Upper lobe of right lung (tissue), 1 donor: ENCODE results near the gene HTD2. TPM values are rescaled to one million over a fixed set of nuclear protein-coding genes. Genes with fewer than 3 reads are reported as not detected.

ENCODE experiments used
- ATAC-seq: fragments of 200-7000 bp; cut with Tn5 transposase; one replicate; pipeline ENCODE4 v1.9.1; 2020; ENCODE audit warnings: mild to moderate bottlenecking, moderate library complexity
- DNase-seq: peaks from one replicate; pipeline ENCODE4 v3.0.0-alpha.2; 2020
- H3K27ac ChIP-seq: fragments of 200-600 bp; one replicate; pipeline ENCODE4 v1.8.0; 2022
- H3K27me3 ChIP-seq: fragments of 200-600 bp; one replicate; pipeline ENCODE4 v1.8.0; 2022; ENCODE audit warnings: mild to moderate bottlenecking
- H3K36me3 ChIP-seq: fragments of 200-600 bp; one replicate; pipeline ENCODE4 v1.8.0; 2022
- H3K4me1 ChIP-seq: fragments of 200-600 bp; one replicate; pipeline ENCODE4 v1.8.0; 2022
- H3K4me3 ChIP-seq: fragments of 200-600 bp; one replicate; pipeline ENCODE4 v1.8.0; 2022; ENCODE audit warnings: mild to moderate bottlenecking
- H3K9me3 ChIP-seq: fragments of 200-600 bp; one replicate; pipeline ENCODE4 v1.8.0; 2022
- intact Hi-C: fragments of 100-400 bp; cut with DNase I; formaldehyde crosslinking; loops from one replicate; pipeline ENCODE4 v1.11.0; 2022
- total RNA-seq: library from RNA; stranded (reverse); fragmentation: NEBNext Ultra II Directional; extraction: Animal tissue kit (Norgen Biotek cat#: 25700); gene quantifications from one replicate; pipeline ENCODE4 v1.2.1, GENCODE V29; 2021
- TF ChIP-seq, protein P1 (sequence below): fragments of 200-600 bp; IDR thresholded peaks from one replicate; pipeline ENCODE4 v1.8.0; 2022; ENCODE audit warnings: antibody characterized with exemption
- donor health status: DM: no; HTN: yes; CAD: no; lungs with severe emphysema.

The HTD2 gene
- total RNA-seq, 1 donor from 2014 or later, result 6.2 TPM

DNA sequence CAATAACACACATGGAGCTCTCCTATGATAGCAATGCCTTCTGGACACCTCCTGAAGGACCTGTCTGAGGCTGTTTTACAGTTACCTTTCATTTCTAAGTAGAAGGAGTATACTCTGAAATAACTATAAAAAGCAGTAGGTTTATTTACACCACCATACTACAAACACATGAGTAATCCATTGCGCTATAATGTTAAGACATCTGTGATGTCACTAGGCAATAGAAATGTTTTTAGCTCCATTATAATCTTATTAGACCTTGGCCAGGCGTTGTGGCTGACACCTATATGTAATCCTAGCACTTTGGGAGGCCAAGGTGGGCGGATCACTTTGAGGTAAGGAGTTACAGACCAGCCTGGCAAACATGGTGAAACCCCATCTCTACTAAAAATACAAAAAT, 51.1 kb downstream of the HTD2 start:
- DNase-seq, result no peak

DNA sequence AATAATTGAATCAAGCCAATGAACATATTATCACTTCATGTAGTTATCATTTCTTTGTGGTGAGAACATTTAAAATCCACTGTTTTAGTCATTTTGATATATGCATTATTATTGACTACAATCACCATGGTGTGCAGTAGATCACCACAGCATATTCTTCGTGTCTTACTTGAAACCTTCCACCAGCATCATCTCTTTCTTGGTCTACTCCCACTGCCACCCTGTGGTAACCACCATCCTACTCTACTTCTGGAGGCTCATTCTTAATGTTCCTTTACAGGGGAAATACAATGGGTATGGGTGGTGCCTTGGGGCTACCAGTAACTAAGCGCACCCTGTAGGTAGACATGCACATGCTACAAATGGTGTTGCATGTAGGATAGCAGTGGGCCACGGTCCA, 51.8 kb downstream of the HTD2 start:
- no peak for DNase-seq
- peaks cover 10% of the 10 kb centered on the region for H3K4me1 ChIP-seq
- H3K9me3 ChIP-seq, result no peaks in the 10 kb centered on the region
- no peak overlapping the region for H3K27ac ChIP-seq
- H3K27me3 ChIP-seq, result no peaks in the 10 kb centered on the region
- intact Hi-C loops, result no loop called here
- ATAC-seq, result no peak
- no peaks in the 10 kb centered on the region for H3K36me3 ChIP-seq
- H3K4me3 ChIP-seq, result no peak overlapping the region
- TF ChIP-seq, protein P1, sequence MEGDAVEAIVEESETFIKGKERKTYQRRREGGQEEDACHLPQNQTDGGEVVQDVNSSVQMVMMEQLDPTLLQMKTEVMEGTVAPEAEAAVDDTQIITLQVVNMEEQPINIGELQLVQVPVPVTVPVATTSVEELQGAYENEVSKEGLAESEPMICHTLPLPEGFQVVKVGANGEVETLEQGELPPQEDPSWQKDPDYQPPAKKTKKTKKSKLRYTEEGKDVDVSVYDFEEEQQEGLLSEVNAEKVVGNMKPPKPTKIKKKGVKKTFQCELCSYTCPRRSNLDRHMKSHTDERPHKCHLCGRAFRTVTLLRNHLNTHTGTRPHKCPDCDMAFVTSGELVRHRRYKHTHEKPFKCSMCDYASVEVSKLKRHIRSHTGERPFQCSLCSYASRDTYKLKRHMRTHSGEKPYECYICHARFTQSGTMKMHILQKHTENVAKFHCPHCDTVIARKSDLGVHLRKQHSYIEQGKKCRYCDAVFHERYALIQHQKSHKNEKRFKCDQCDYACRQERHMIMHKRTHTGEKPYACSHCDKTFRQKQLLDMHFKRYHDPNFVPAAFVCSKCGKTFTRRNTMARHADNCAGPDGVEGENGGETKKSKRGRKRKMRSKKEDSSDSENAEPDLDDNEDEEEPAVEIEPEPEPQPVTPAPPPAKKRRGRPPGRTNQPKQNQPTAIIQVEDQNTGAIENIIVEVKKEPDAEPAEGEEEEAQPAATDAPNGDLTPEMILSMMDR, result no peak

More for the DNA sequence above, 51.1 kb downstream of the HTD2 start:
- Histone ChIP-seq H3K9me3 (no peaks in the 10 kb centered on the region), H3K27me3 (no peaks in the 10 kb centered on the region), H3K36me3 (no peaks in the 10 kb centered on the region), H3K4me1 (peaks cover 10% of the 10 kb centered on the region), H3K27ac (no peak overlapping the region), H3K4me3 (no peak overlapping the region)
- TF ChIP-seq, protein P1, result no peak
- intact Hi-C loops, result no loop called here
- ATAC-seq, result no peak

DNA sequence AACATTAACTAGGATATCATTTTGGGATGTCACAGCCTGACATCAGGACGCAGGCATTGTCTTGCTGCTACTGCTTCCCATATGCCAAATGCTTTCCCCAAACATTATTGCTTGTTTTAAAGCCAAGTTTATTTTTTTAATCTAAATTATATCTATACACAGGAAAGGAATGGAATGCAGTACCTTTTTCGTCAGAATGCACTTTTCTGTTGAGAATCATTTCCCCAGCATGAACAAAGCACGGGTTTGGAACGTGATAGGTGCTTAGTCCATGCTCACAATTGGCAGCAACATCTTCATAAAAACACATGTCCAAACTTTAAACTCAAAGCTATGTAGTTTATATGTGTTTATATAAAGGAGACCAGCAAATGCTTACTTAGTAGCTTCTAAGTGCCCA, 52.5 kb downstream of the HTD2 start:
- Histone ChIP-seq H3K9me3 (no peaks in the 10 kb centered on the region), H3K27me3 (no peaks in the 10 kb centered on the region), H3K27ac (no peak overlapping the region), H3K4me3 (no peak overlapping the region), H3K4me1 (peaks cover 10% of the 10 kb centered on the region), H3K36me3 (no peaks in the 10 kb centered on the region)
- intact Hi-C loops, result no loop called here
- TF ChIP-seq, protein P1, result no peak
- no peak for ATAC-seq
- DNase-seq, result no peak

DNA sequence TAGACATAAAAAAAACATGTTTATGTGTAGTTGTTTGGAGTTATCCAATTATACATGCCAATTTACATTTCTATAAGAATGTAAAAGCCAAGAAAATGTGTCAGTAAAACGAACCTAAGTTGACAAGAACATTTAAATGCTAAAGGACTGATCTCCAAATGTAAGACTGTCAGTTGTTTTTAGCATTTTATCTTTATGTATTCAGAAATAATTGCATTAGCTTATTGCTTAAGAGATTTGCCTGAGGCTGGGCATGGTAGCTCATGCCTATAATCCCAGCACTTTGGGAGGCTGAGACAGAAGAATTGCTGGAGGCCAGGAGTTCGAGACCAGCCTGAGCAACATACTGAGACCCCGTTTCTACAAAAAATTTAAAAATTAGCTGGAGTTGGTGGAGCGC, 53.3 kb downstream of the HTD2 start:
- TF ChIP-seq, protein P1, result no peak
- Histone ChIP-seq H3K27ac (no peak overlapping the region), H3K27me3 (no peaks in the 10 kb centered on the region), H3K36me3 (no peaks in the 10 kb centered on the region), H3K4me3 (no peak overlapping the region), H3K4me1 (peaks cover 10% of the 10 kb centered on the region), H3K9me3 (no peaks in the 10 kb centered on the region)
- no peak for ATAC-seq
- DNase-seq, result no peak
- intact Hi-C loops, result no loop called here

DNA sequence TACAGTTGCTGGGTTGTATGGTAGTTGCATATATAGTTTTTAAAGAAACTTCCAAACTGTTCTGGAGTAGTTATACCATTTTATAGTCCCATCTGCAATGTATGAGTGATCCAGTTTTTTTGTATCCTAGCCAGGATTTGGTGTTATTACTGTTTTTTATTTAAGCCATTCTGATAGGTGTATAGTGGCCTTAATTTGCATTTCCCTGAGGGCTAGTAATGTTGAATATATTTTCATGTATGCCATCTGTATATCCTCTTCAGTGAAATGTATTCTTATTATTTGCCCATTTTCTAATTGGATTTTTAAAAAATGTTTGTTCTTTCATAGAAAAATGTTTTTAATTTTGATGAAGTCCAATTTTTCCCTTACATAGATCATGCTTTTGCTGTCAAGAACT, 55.5 kb downstream of the HTD2 start:
- H3K4me1 ChIP-seq, result no peaks in the 10 kb centered on the region
- intact Hi-C loops, result no loop called here
- no peak overlapping the region for H3K4me3 ChIP-seq
- TF ChIP-seq, protein P1, result no peak
- no peaks in the 10 kb centered on the region for H3K27me3 ChIP-seq
- no peak overlapping the region for H3K27ac ChIP-seq
- H3K9me3 ChIP-seq, result no peaks in the 10 kb centered on the region
- ATAC-seq, result no peak
- DNase-seq, result no peak
- no peaks in the 10 kb centered on the region for H3K36me3 ChIP-seq

DNA sequence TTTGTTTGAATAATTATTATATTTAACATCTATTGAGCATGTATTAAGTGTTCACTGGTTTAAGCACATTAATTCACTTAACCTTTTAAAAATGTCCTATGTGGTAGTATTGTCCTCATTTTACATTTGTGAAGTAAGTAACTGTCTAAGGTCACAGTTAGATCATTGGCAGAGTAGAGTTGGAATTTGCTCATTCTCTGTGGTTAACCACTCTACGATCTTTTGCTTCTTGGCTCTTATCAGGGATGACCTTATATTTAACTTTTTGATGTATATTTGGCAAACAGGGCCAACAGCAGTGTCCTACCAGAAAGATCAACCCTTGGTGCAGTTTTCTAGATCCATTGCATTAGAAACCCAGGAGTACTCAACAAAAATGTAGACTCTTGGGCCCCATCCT, 60.4 kb downstream of the HTD2 start:
- ATAC-seq, result no peak
- no peaks in the 10 kb centered on the region for H3K9me3 ChIP-seq
- H3K27ac ChIP-seq, result no peak overlapping the region
- no peak overlapping the region for H3K4me3 ChIP-seq
- DNase-seq, result no peak
- no peaks in the 10 kb centered on the region for H3K36me3 ChIP-seq
- no peaks in the 10 kb centered on the region for H3K4me1 ChIP-seq
- no peaks in the 10 kb centered on the region for H3K27me3 ChIP-seq
- TF ChIP-seq, protein P1, result no peak
- intact Hi-C loops, result no loop called here
